ENCODE data around the gene SLC43A2. TPM values are rescaled to one million over a fixed set of nuclear protein-coding genes. Genes with fewer than 3 reads are reported as not detected.

Gene SLC43A2
- total RNA-seq, 4 donors from 2014 or later: 7.1 to 20.0 (median 13.7) TPM

DNA sequence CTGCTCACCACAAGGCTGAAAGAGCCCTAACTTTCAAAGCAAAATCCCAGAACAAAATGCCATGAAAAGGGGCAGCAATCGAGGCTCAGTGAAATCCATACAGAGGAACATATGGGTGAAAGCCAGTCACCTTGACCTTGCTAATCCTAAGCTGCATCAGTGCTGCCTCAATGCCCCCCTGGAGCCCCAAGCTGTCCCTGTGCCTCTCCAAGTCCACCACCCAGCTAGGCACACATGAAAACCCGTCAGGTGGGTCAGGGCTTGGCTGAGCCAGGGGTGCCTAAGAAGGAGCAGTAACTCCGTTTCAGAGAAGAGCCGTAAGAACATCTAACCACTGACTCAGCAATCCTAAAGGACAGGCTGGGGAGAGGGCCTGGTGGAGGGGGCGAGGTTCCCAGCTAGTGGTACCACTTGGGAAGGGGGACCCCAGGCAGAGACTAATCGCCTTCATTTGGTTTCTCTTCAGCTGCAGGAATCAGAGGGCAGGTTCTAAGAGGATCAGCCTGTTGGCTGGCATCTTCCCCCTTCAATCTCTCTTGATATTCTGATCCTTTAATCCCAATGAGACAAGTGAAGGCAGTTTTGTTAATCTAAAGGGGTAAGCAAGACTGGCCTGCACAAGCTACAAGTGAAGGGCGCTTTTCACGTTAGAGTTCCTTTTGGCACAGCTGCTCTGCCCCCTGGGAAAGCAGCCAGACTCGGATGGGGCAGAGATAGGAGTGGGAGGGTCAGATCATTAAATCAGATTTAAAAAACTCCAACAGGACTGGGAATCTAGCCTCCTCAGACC, 73.7 kb downstream of the SLC43A2 start:
- H3K4me3 ChIP-seq: no peak overlapping the region
- TF ChIP-seq EP300 (IDR thresholded peaks at IDR 0.05): no peak
- no peak overlapping the region for H3K27ac ChIP-seq (replicated peaks in 1 of 4)
- intact Hi-C loops (cut with DNase I): no loop called here
- H3K4me1 ChIP-seq: peaks cover 31 to 56% (median 40%) of the 10 kb centered on the region in 4 donors
- 79% methylated on average over 9 of the region's 9 CpGs for WGBS
- H3K9me3 ChIP-seq: no peaks in the 10 kb centered on the region
- no peak for DNase-seq (ENCODE audit: extremely low spot score)
- peaks cover 22 to 67% (median 60%) of the 10 kb centered on the region in 4 donors for H3K36me3 ChIP-seq
- no peaks in the 10 kb centered on the region for H3K27me3 ChIP-seq

- 89% methylated on average over 12 of the region's 12 CpGs for WGBS
- no peak overlapping the region for H3K4me3 ChIP-seq
- no peak for DNase-seq (ENCODE audit: extremely low spot score)
- peaks cover 23 to 43% (median 27%) of the 10 kb centered on the region in 4 donors for H3K4me1 ChIP-seq
- no peaks in the 10 kb centered on the region for H3K9me3 ChIP-seq
- no peaks in the 10 kb centered on the region for H3K27me3 ChIP-seq
- peaks cover 25 to 80% (median 71%) of the 10 kb centered on the region in 4 donors for H3K36me3 ChIP-seq
- TF ChIP-seq, protein P1, sequence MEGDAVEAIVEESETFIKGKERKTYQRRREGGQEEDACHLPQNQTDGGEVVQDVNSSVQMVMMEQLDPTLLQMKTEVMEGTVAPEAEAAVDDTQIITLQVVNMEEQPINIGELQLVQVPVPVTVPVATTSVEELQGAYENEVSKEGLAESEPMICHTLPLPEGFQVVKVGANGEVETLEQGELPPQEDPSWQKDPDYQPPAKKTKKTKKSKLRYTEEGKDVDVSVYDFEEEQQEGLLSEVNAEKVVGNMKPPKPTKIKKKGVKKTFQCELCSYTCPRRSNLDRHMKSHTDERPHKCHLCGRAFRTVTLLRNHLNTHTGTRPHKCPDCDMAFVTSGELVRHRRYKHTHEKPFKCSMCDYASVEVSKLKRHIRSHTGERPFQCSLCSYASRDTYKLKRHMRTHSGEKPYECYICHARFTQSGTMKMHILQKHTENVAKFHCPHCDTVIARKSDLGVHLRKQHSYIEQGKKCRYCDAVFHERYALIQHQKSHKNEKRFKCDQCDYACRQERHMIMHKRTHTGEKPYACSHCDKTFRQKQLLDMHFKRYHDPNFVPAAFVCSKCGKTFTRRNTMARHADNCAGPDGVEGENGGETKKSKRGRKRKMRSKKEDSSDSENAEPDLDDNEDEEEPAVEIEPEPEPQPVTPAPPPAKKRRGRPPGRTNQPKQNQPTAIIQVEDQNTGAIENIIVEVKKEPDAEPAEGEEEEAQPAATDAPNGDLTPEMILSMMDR (IDR thresholded peaks at IDR 0.05): no peak
- TF ChIP-seq POLR2AphosphoS5 (IDR thresholded peaks at IDR 0.05) (no peak), POLR2A (IDR thresholded peaks at IDR 0.05; ENCODE audit: low read depth) (no peak), EP300 (IDR thresholded peaks at IDR 0.05) (no peak)
- intact Hi-C loops (cut with DNase I): no loop called here
- H3K27ac ChIP-seq (replicated peaks in 1 of 4): no peak overlapping the region
These were observed 75.0 kb downstream of the SLC43A2 start for GRCh38 chr17:1553354-1554266.

DNA sequence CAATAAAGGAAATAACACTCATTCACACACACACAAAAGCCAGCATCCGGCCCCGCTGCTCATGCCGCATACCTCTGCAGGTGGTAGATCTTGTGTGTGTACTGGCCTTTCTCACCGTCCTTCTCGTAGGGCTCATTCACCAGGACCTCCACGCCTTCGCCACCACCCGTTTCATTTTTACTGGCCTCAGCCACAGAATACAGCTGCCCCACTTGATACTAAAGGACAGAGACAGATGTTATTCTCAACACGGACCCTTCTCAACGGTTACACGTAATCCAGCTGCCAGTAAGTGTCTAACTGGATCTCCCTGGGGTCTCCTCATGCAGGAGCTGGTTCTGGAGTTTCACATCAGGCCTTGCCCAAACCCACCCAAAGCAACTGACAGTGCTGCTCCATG, 75.7 kb downstream of the SLC43A2 start:
- no peak for DNase-seq (ENCODE audit: extremely low spot score)
- peaks cover 23 to 36% (median 24%) of the 10 kb centered on the region in 4 donors for H3K4me1 ChIP-seq
- 85% methylated on average over 11 of the region's 11 CpGs for WGBS
- H3K27ac ChIP-seq (replicated peaks in 1 of 4): no peak overlapping the region
- no peak overlapping the region for H3K4me3 ChIP-seq
- H3K36me3 ChIP-seq: peaks cover 25 to 87% (median 76%) of the 10 kb centered on the region in 4 donors
- no peaks in the 10 kb centered on the region for H3K27me3 ChIP-seq
- intact Hi-C loops (cut with DNase I): no loop called here
- no peak for TF ChIP-seq EP300 (IDR thresholded peaks at IDR 0.05)
- TF ChIP-seq, protein P1 (IDR thresholded peaks at IDR 0.05): no peak
- H3K9me3 ChIP-seq: no peaks in the 10 kb centered on the region

- Histone ChIP-seq H3K36me3 (peaks cover 33 to 90% (median 77%) of the 10 kb centered on the region in 4 donors), H3K4me1 (peaks cover 13 to 24% (median 23%) of the 10 kb centered on the region in 4 donors), H3K27ac (replicated peaks in 1 of 4) (no peak overlapping the region), H3K4me3 (no peak overlapping the region), H3K9me3 (no peaks in the 10 kb centered on the region), H3K27me3 (no peaks in the 10 kb centered on the region)
- no peak for DNase-seq (ENCODE audit: extremely low spot score)
- intact Hi-C loops (cut with DNase I): no loop called here
- TF ChIP-seq POLR2AphosphoS5 (IDR thresholded peaks at IDR 0.05) (no peak), POLR2A (IDR thresholded peaks at IDR 0.05; ENCODE audit: low read depth) (no peak), EP300 (IDR thresholded peaks at IDR 0.05) (no peak)
- TF ChIP-seq, protein P1 (IDR thresholded peaks at IDR 0.05): no peak
- WGBS: 94% methylated on average over 12 of the region's 12 CpGs
These were observed 76.9 kb downstream of the SLC43A2 start for GRCh38 chr17:1551741-1552140.

GRCh38 chr17:1548032-1548431, 80.6 kb downstream of the SLC43A2 start:
- H3K4me3 ChIP-seq: no peak overlapping the region
- TF ChIP-seq POLR2AphosphoS5 (IDR thresholded peaks at IDR 0.05): no peak
- TF ChIP-seq EP300 (IDR thresholded peaks at IDR 0.05): no peak
- TF ChIP-seq, protein P1 (IDR thresholded peaks at IDR 0.05): no peak
- no peak for TF ChIP-seq POLR2A (IDR thresholded peaks at IDR 0.05; ENCODE audit: low read depth)
- H3K9me3 ChIP-seq: no peaks in the 10 kb centered on the region
- H3K27me3 ChIP-seq: no peaks in the 10 kb centered on the region
- H3K27ac ChIP-seq (replicated peaks in 1 of 4): no peak overlapping the region
- H3K4me1 ChIP-seq: no peaks in the 10 kb centered on the region
- H3K36me3 ChIP-seq: peaks cover 39 to 100% (median 94%) of the 10 kb centered on the region in 4 donors
- no peak for DNase-seq (ENCODE audit: extremely low spot score)
- 95% methylated on average over 18 of the region's 18 CpGs for WGBS
- intact Hi-C loops (cut with DNase I): no loop called here

All from esophagus muscularis mucosa (tissue), 4 donors.